Measurements from ENCODE around the gene IL4I1.

DNA sequence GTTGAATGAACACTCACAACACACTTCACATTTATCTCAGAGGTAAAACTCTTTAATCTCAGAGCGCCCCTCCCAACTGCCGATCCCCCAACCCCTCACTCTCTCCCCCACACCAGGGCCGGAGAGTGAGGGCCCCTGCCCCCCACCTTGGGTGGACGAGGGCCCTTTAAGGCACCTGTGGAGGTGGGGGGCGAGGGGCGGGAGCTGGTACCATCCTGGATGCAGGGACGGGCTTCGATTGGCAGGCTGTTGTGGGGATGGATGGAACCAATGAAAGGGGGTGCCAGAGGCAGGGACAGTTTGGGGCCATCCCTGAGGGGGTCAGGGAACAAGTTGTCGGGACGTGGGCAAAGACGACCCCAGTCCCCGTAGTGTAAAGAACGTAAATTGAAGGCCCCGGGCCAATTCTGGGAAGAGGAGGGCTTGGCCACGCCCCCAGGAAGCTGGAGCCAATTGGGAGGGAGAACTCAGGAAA lies 27.6 kb downstream of the IL4I1 start:
- TF ChIP-seq, protein P1, sequence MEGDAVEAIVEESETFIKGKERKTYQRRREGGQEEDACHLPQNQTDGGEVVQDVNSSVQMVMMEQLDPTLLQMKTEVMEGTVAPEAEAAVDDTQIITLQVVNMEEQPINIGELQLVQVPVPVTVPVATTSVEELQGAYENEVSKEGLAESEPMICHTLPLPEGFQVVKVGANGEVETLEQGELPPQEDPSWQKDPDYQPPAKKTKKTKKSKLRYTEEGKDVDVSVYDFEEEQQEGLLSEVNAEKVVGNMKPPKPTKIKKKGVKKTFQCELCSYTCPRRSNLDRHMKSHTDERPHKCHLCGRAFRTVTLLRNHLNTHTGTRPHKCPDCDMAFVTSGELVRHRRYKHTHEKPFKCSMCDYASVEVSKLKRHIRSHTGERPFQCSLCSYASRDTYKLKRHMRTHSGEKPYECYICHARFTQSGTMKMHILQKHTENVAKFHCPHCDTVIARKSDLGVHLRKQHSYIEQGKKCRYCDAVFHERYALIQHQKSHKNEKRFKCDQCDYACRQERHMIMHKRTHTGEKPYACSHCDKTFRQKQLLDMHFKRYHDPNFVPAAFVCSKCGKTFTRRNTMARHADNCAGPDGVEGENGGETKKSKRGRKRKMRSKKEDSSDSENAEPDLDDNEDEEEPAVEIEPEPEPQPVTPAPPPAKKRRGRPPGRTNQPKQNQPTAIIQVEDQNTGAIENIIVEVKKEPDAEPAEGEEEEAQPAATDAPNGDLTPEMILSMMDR (IDR thresholded peaks at IDR 0.05) = no peak
- TF ChIP-seq EZH2 (IDR thresholded peaks at IDR 0.05; ENCODE audit: borderline replicate concordance, insufficient read depth, low read depth, low read length, poor library complexity, severe bottlenecking) = no peak

Data from B cell (primary cell).